Esophagus muscularis mucosa (tissue), 4 donors: ENCODE data around the gene C19orf53. TPM values are rescaled to one million over a fixed set of nuclear protein-coding genes. Genes with fewer than 3 reads are reported as not detected.

Experiments
- DNase-seq: peaks from one replicate; pipeline ENCODE4 v3.0.0-alpha.2; 2017; ENCODE audit errors: extremely low spot score
- H3K27ac ChIP-seq, 4 donors: fragments of 200-600 bp; sonication (generic); replicated peaks in 1 of 4; 1 replicate in 3 of 4; 2 replicates in 1 of 4; pipeline ENCODE4 v1.5.1; 2016 to 2019; ENCODE audit warnings: mild to moderate bottlenecking in 1 of 4
- H3K27me3 ChIP-seq, 4 donors: fragments of 200-600 bp; sonication (generic); one replicate each; pipeline versions ENCODE4 v1.5.1 to v1.6.0; 2016 to 2019
- H3K36me3 ChIP-seq, 4 donors: fragments of 200-600 bp; sonication (generic); one replicate each; pipeline ENCODE4 v1.5.1; 2016 to 2019
- H3K4me1 ChIP-seq, 4 donors: fragments of 200-600 bp; sonication (generic); one replicate each; pipeline ENCODE4 v1.5.1; 2016 to 2019
- H3K4me3 ChIP-seq, 4 donors: fragments of 200-600 bp; sonication (generic); 1 replicate in 2 of 4; 2 replicates in 2 of 4; pipeline ENCODE4 v1.5.1; 2016 to 2019; ENCODE audit warnings: mild to moderate bottlenecking in 4 of 4, moderate library complexity in 1 of 4
- H3K9me3 ChIP-seq, 4 donors: fragments of 200-600 bp; sonication (generic); 1 replicate in 3 of 4; 2 replicates in 1 of 4; pipeline ENCODE4 v1.5.1; 2016 to 2019
- CTCF ChIP-seq, 3 experiments: fragments of 200-600 bp in 2 of 3; fragments of 450-650 bp in 1 of 3; sonication (generic) in 2 of 3; IDR thresholded peaks; one replicate each; pipeline ENCODE4 v1.5.1; 2017 to 2019; ENCODE audit warnings: antibody characterized with exemption in 3 of 3, mild to moderate bottlenecking in 2 of 3, moderate library complexity in 1 of 3
- EP300 ChIP-seq: sonication (generic); formaldehyde crosslinking; IDR thresholded peaks from one replicate; pipeline ENCODE4 v1.6.1; 2017; ENCODE audit warnings: antibody characterized with exemption
- POLR2A ChIP-seq: fragments of 450-650 bp; IDR thresholded peaks from one replicate; pipeline ENCODE4 v1.6.1; 2017; ENCODE audit warnings: antibody characterized with exemption, moderate library complexity, mild to moderate bottlenecking, low read depth
- POLR2AphosphoS5 ChIP-seq, 2 donors: sonication (generic); formaldehyde crosslinking; IDR thresholded peaks; one replicate each; pipeline ENCODE4 v1.6.1; 2017; ENCODE audit warnings: antibody characterized with exemption in 2 of 2
- WGBS: methylation state at CpG from one replicate; pipeline ENCODE4 v1.1.5; 2018; 5-methylcytosine and 5-hydroxymethylcytosine counted together
- intact Hi-C: fragments of 100-400 bp; cut with DNase I; formaldehyde crosslinking; loops from one replicate; pipeline ENCODE4 v1.15.1; 2023
- total RNA-seq, 4 donors: library from RNA; depleted of rRNA; stranded (reverse); fragments of >200 nt; gene quantifications; one replicate each; pipeline versions ENCODE4 v1.1.0 to v1.2.1, GENCODE V29; 2016

Gene C19orf53
- total RNA-seq, 4 donors from 2014 or later = 87.4 to 168 (median 104) TPM

GRCh38 chr19:13764821-13765394 is 9.3 kb upstream of the C19orf53 start:
- no peak for DNase-seq
- Histone ChIP-seq H3K4me3 (peak overlapping the region; percentile 68 to 92 (median 82)), H3K36me3 (peaks cover 40 to 60% (median 55%) of the 10 kb centered on the region in 4 donors), H3K4me1 (peaks cover 4 to 33% (median 23%) of the 10 kb centered on the region in 4 donors), H3K9me3 (no peaks in the 10 kb centered on the region), H3K27ac (peak overlapping the region; percentile 75 to 83 (median 82)), H3K27me3 (no peaks in the 10 kb centered on the region)
- 5% methylated on average over 24 of the region's 48 CpGs for WGBS
- no peak for TF ChIP-seq POLR2A
- TF ChIP-seq CTCF (IDR thresholded peaks at IDR 0.05) = no peak
- TF ChIP-seq POLR2AphosphoS5 (IDR thresholded peaks at IDR 0.05) = no peak
- TF ChIP-seq EP300 = no peak
- intact Hi-C loops = no loop called here

- TF ChIP-seq CTCF (IDR thresholded peaks at IDR 0.05) (no peak), POLR2A (no peak), POLR2AphosphoS5 (IDR thresholded peaks at IDR 0.05) (no peak), EP300 (no peak)
- Histone ChIP-seq H3K9me3 (no peaks in the 10 kb centered on the region), H3K27me3 (no peaks in the 10 kb centered on the region), H3K4me1 (peaks cover 4 to 33% (median 23%) of the 10 kb centered on the region in 4 donors), H3K27ac (peak overlapping the region; percentile 75 to 83 (median 82)), H3K4me3 (peak overlapping the region; percentile 68 to 92 (median 82)), H3K36me3 (peaks cover 40 to 60% (median 54%) of the 10 kb centered on the region in 4 donors)
- intact Hi-C loops = no loop called here
- no peak for DNase-seq
- 62% methylated on average over 19 of the region's 19 CpGs for WGBS
Observed at GRCh38 chr19:13765395-13766094, 8.7 kb upstream of the C19orf53 start.

- TF ChIP-seq CTCF (IDR thresholded peaks at IDR 0.05) (no peak), EP300 (no peak), POLR2AphosphoS5 (IDR thresholded peaks at IDR 0.05) (no peak), POLR2A (no peak)
- Histone ChIP-seq H3K4me3 (no peak overlapping the region), H3K4me1 (peaks cover 4 to 33% (median 23%) of the 10 kb centered on the region in 4 donors), H3K36me3 (peaks cover 35 to 60% (median 51%) of the 10 kb centered on the region in 4 donors), H3K27ac (peak overlapping the region in 2 of 4 donors; percentile 75 to 82), H3K27me3 (no peaks in the 10 kb centered on the region), H3K9me3 (no peaks in the 10 kb centered on the region)
- DNase-seq = no peak
- WGBS = 91% methylated on average over 3 of the region's 3 CpGs
- intact Hi-C loops = no loop called here
Observed at GRCh38 chr19:13766095-13766481, 8.2 kb upstream of the C19orf53 start.

GRCh38 chr19:13768510-13768909 is 5.7 kb upstream of the C19orf53 start:
- no CpG with 5 or more reads among the region's 19 CpGs for WGBS
- DNase-seq = no peak
- peaks cover 13 to 57% (median 39%) of the 10 kb centered on the region in 4 donors for H3K36me3 ChIP-seq

More at GRCh38 chr19:13768510-13768909, 5.7 kb upstream of the C19orf53 start:
- Histone ChIP-seq H3K4me3 (no peak overlapping the region), H3K4me1 (peaks cover 4 to 27% (median 21%) of the 10 kb centered on the region in 4 donors), H3K27me3 (no peaks in the 10 kb centered on the region), H3K27ac (no peak overlapping the region), H3K9me3 (no peaks in the 10 kb centered on the region)
- intact Hi-C loops = no loop called here
- TF ChIP-seq POLR2A (no peak), POLR2AphosphoS5 (IDR thresholded peaks at IDR 0.05) (no peak), CTCF (IDR thresholded peaks at IDR 0.05) (no peak), EP300 (no peak)
